Ascending aorta (tissue), 2 donors: ENCODE measurements around the gene HIVEP3. TPM values are rescaled to one million over a fixed set of nuclear protein-coding genes. Genes with fewer than 3 reads are reported as not detected.

Experiments
- DNase-seq, 2 donors: peaks; one replicate each; pipeline ENCODE4 v3.0.0-alpha.2; 2019; ENCODE audit warnings: low spot score in 2 of 2
- H3K27ac ChIP-seq, 2 donors: fragments of 200-600 bp; sonication (generic); one replicate each; pipeline ENCODE4 v1.5.1; 2016 to 2017; ENCODE audit warnings: mild to moderate bottlenecking in 1 of 2
- H3K27me3 ChIP-seq: fragments of 200-600 bp; sonication (generic); one replicate; pipeline ENCODE4 v1.5.1; 2017
- H3K36me3 ChIP-seq, 2 donors: fragments of 200-600 bp; sonication (generic); one replicate each; pipeline ENCODE4 v1.5.1; 2016
- H3K4me1 ChIP-seq, 2 donors: fragments of 200-600 bp; sonication (generic); one replicate each; pipeline ENCODE4 v1.5.1; 2016 to 2017; ENCODE audit warnings: mild to moderate bottlenecking in 1 of 2
- H3K4me3 ChIP-seq, 2 donors: fragments of 200-600 bp; sonication (generic); one replicate each; pipeline ENCODE4 v1.5.1; 2016 to 2017; ENCODE audit warnings: mild to moderate bottlenecking in 1 of 2
- H3K9me3 ChIP-seq, 2 donors: fragments of 200-600 bp; sonication (generic); one replicate each; pipeline ENCODE4 v1.5.1; 2016
- CTCF ChIP-seq, 3 experiments: fragments of 200-600 bp in 2 of 3; fragments of 450-650 bp in 1 of 3; sonication (generic) in 2 of 3; IDR thresholded peaks; one replicate each; pipeline ENCODE4 v1.5.1; 2016 to 2019; ENCODE audit warnings: antibody characterized with exemption in 3 of 3, mild to moderate bottlenecking in 1 of 3, moderate library complexity in 1 of 3
- intact Hi-C: fragments of 100-400 bp; cut with DNase I; formaldehyde crosslinking; loops from one replicate; pipeline ENCODE4 v1.15.1; 2023
- total RNA-seq: library from RNA; depleted of rRNA; stranded (reverse); fragments of >200 nt; gene quantifications from one replicate; pipeline ENCODE4 v1.1.0, GENCODE V29; 2016

Gene HIVEP3
- total RNA-seq, 1 donor from 2014 or later, result 0.32 TPM

- Histone ChIP-seq H3K36me3 (no peaks in the 10 kb centered on the region), H3K27ac (no peak overlapping the region), H3K4me1 (peaks cover 0 to 5% of the 10 kb centered on the region in 2 donors), H3K9me3 (no peaks in the 10 kb centered on the region), H3K4me3 (no peak overlapping the region), H3K27me3 (no peaks in the 10 kb centered on the region)
- no peak for TF ChIP-seq CTCF (IDR thresholded peaks at IDR 0.05)
- intact Hi-C loops, result no loop called here
- DNase-seq, result no peak
These were observed 107.5 kb downstream of the HIVEP3 start for GRCh38 chr1:41811051-41811795.

GRCh38 chr1:41810446-41810845 is 108.3 kb downstream of the HIVEP3 start:
- Histone ChIP-seq H3K4me1 (peaks cover 0 to 5% of the 10 kb centered on the region in 2 donors), H3K36me3 (no peaks in the 10 kb centered on the region), H3K27me3 (no peaks in the 10 kb centered on the region), H3K4me3 (no peak overlapping the region), H3K27ac (no peak overlapping the region), H3K9me3 (no peaks in the 10 kb centered on the region)
- TF ChIP-seq CTCF (IDR thresholded peaks at IDR 0.05), result no peak
- intact Hi-C loops, result no loop called here
- DNase-seq, result no peak

GRCh38 chr1:41809692-41810091 is 109.0 kb downstream of the HIVEP3 start:
- H3K9me3 ChIP-seq, result no peaks in the 10 kb centered on the region
- H3K4me3 ChIP-seq, result no peak overlapping the region
- peaks cover 0 to 5% of the 10 kb centered on the region in 2 donors for H3K4me1 ChIP-seq
- no peak for DNase-seq
- H3K27ac ChIP-seq, result no peak overlapping the region
- no peaks in the 10 kb centered on the region for H3K36me3 ChIP-seq
- intact Hi-C loops, result no loop called here
- TF ChIP-seq CTCF (IDR thresholded peaks at IDR 0.05), result no peak
- no peaks in the 10 kb centered on the region for H3K27me3 ChIP-seq

- TF ChIP-seq CTCF (IDR thresholded peaks at IDR 0.05), result no peak
- intact Hi-C loops, result no loop called here
- Histone ChIP-seq H3K27ac (no peak overlapping the region), H3K27me3 (no peaks in the 10 kb centered on the region), H3K36me3 (no peaks in the 10 kb centered on the region), H3K9me3 (no peaks in the 10 kb centered on the region), H3K4me1 (peaks cover 3 to 9% of the 10 kb centered on the region in 2 donors), H3K4me3 (no peak overlapping the region)
- DNase-seq, result no peak
These were observed 111.3 kb downstream of the HIVEP3 start for GRCh38 chr1:41807390-41807789.

DNA sequence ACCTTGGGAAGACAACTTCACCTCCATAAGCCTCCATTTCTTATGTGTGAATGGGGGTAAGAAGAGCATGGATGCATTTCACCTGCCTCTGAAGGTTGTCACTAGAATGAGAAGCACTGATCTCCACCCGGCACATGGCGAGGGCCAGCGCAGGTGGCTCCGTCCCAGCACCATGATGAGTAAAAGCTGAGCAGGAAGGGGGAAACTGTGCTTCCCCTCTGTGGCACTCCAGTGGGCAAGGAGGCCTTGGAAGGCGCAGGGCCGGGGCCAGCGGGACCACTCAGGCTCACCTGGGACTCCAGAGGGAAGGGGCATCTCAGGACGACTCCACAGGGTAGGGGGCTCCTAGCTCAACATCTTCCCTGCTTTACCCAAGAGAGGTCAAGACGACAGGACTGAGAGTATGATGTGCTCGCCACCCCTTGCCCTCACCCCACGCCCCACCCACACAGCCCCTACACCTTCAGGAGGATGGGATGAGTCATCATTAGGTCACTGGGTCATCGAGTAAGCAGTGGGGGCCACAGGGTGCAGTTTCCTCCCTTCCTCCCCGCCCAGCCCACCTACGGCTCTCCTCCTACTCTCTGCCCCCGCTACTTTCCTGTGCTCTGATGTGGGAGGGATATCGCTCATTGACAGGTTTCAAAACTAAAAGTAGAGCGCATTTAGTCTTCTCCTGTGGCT is 112.1 kb downstream of the HIVEP3 start:
- Histone ChIP-seq H3K27ac (no peak overlapping the region), H3K9me3 (no peaks in the 10 kb centered on the region), H3K27me3 (no peaks in the 10 kb centered on the region), H3K36me3 (no peaks in the 10 kb centered on the region), H3K4me1 (peaks cover 3 to 9% of the 10 kb centered on the region in 2 donors), H3K4me3 (no peak overlapping the region)
- intact Hi-C loops, result no loop called here
- no peak for DNase-seq
- TF ChIP-seq CTCF (IDR thresholded peaks at IDR 0.05), result no peak
